GM23248 (cell line): ENCODE data around the gene PMS1.

ENCODE experiments used
- EZH2 ChIP-seq: fragments of 200-600 bp; sonication (generic); IDR thresholded peaks from 2 replicates; pipeline ENCODE4 v1.6.1; 2018; ENCODE audit warnings: antibody characterized with exemption, mild to moderate bottlenecking; ENCODE audit not compliant: insufficient read depth, poor library complexity, severe bottlenecking
- EZH2phosphoT487 ChIP-seq: fragments of 200-600 bp; sonication (generic); IDR thresholded peaks from 2 replicates; pipeline ENCODE4 v1.6.1; 2018; ENCODE audit warnings: antibody characterized with exemption, moderate library complexity, mild to moderate bottlenecking, low read depth; ENCODE audit not compliant: insufficient read depth

GRCh38 chr2:189865826-189866225, 81.6 kb downstream of the PMS1 start:
- no peak for TF ChIP-seq EZH2phosphoT487
- TF ChIP-seq EZH2, result no peak
